HepG2 (cell line): Measurements from ENCODE around the gene TP53BP2.

Experiments
- CTCF ChIP-seq: sonication (generic); formaldehyde crosslinking; IDR thresholded peaks from 2 replicates; pipeline ENCODE4 v1.5.0; 2020; ENCODE audit warnings: mild to moderate bottlenecking, missing genetic modification reagents, moderate library complexity
- EZH2 ChIP-seq: conservative IDR thresholded peaks from 2 replicates; pipeline ENCODE4 v1.6.1; 2012; ENCODE audit warnings: mild to moderate bottlenecking, low read depth, low read length, moderate library complexity
- GABPA ChIP-seq, 2 experiments: IDR thresholded peaks; 2 replicates each; pipeline ENCODE4 v1.6.1; 2011 to 2016; ENCODE audit warnings: low read depth in 2 of 2, low read length in 1 of 2, missing biosample characterization in 1 of 2, missing genetic modification characterization in 1 of 2
- HDAC2 ChIP-seq: sonication (generic); formaldehyde crosslinking; IDR thresholded peaks from 2 replicates; pipeline ENCODE4 v1.4.0; 2020; ENCODE audit warnings: missing genetic modification reagents
- IRF2 ChIP-seq: IDR thresholded peaks from 2 replicates; pipeline ENCODE4 v1.6.1; 2018; ENCODE audit warnings: missing genetic modification reagents, missing compliant biosample characterization
- KDM2A ChIP-seq: sonication (generic); formaldehyde crosslinking; IDR thresholded peaks from 2 replicates; pipeline ENCODE4 v1.4.0; 2020; ENCODE audit warnings: low read depth, missing genetic modification reagents, borderline replicate concordance
- KDM5B ChIP-seq: sonication (generic); formaldehyde crosslinking; IDR thresholded peaks from 2 replicates; pipeline ENCODE4 v1.4.0; 2020; ENCODE audit warnings: missing genetic modification reagents, mild to moderate bottlenecking, borderline replicate concordance
- MED1 ChIP-seq: sonication (generic); formaldehyde crosslinking; IDR thresholded peaks from 2 replicates; pipeline ENCODE4 v1.4.0; 2020; ENCODE audit warnings: missing genetic modification reagents
- PAX8 ChIP-seq: sonication (generic); formaldehyde crosslinking; IDR thresholded peaks from 2 replicates; pipeline ENCODE4 v1.8.0; 2022; ENCODE audit warnings: mild to moderate bottlenecking, missing genetic modification reagents, borderline replicate concordance
- RAD21 ChIP-seq: fragments of 450-650 bp; formaldehyde crosslinking; IDR thresholded peaks from 2 replicates; pipeline ENCODE4 v1.5.0; 2020; ENCODE audit warnings: mild to moderate bottlenecking

- TF ChIP-seq EZH2 (no peak), KDM2A (no peak), GABPA (IDR thresholded peaks at IDR 0.05; ENCODE audit: low read depth, low read length) (no peak), GABPA (CRISPR knock-in tag; IDR thresholded peaks at IDR 0.05; ENCODE audit: low read depth) (no peak), CTCF (CRISPR knock-in tag) (no peak), PAX8 (CRISPR knock-in tag) (no peak), MED1 (CRISPR knock-in tag) (no peak), KDM5B (CRISPR knock-in tag) (no peak), RAD21 (CRISPR knock-in tag) (no peak), HDAC2 (CRISPR knock-in tag) (no peak), IRF2 (CRISPR knock-in tag) (no peak)
Observed at GRCh38 chr1:223776826-223777454, 68.8 kb downstream of the TP53BP2 start.
